ENCODE measurements around the gene UBAP1L.

Gene UBAP1L

GRCh38 chr15:65044724-65045481, 70.1 kb downstream of the UBAP1L start, which contains the start of gene SLC51B:
Gene SLC51B, plus strand, starts transcription at chr15:65045387. Its CDS starts 4,618 bp downstream, at chr15:65050005.
- FAIRE-seq = no peak
- no peak for DNase-seq (ENCODE audit: low spot score)

- DNase-seq (ENCODE audit: low spot score) (peak; percentile 55), FAIRE-seq (peak; percentile 14)
Measured at GRCh38 chr15:65044218-65044617, 70.8 kb downstream of the UBAP1L start.

- DNase-seq (ENCODE audit: low spot score) (no peak), FAIRE-seq (no peak)
Measured at GRCh38 chr15:65042776-65043327, 72.1 kb downstream of the UBAP1L start.
